Trophoblast cell (in vitro differentiated cells and primary cell): Measurements from ENCODE around the gene GJB4. TPM values are rescaled to one million over a fixed set of nuclear protein-coding genes. Genes with fewer than 3 reads are reported as not detected.

ENCODE experiments used
- DNase-seq, 2 donors: peaks; one replicate each; pipeline ENCODE4 v3.0.0-alpha.2; 2016
- H2AFZ ChIP-seq: 2 replicates; pipeline ENCODE4 v1.6.1; 2013; ENCODE audit warnings: low read length, moderate library complexity, mild to moderate bottlenecking; ENCODE audit not compliant: insufficient read depth, poor library complexity
- H2AK5ac ChIP-seq: 2 replicates; pipeline ENCODE4 v1.6.1; 2013; ENCODE audit warnings: mild to moderate bottlenecking, low read length
- H2BK120ac ChIP-seq: 2 replicates; pipeline ENCODE4 v1.6.1; 2013; ENCODE audit warnings: low read length, mild to moderate bottlenecking, moderate library complexity; ENCODE audit not compliant: insufficient read depth, poor library complexity
- H2BK12ac ChIP-seq: 2 replicates; pipeline ENCODE4 v1.6.1; 2013; ENCODE audit warnings: mild to moderate bottlenecking, low read length, moderate library complexity
- H2BK5ac ChIP-seq: 2 replicates; pipeline ENCODE4 v1.6.1; 2013; ENCODE audit warnings: low read length, low read depth, moderate library complexity, mild to moderate bottlenecking; ENCODE audit not compliant: poor library complexity
- H3K14ac ChIP-seq: 2 replicates; pipeline ENCODE4 v1.6.1; 2013; ENCODE audit warnings: mild to moderate bottlenecking, low read length
- H3K18ac ChIP-seq: 2 replicates; pipeline ENCODE4 v1.6.1; 2013; ENCODE audit warnings: mild to moderate bottlenecking, low read length
- H3K23ac ChIP-seq: 2 replicates; pipeline ENCODE4 v1.6.1; 2013; ENCODE audit warnings: low read length
- H3K27ac ChIP-seq: 2 replicates; pipeline ENCODE4 v1.5.1; 2013; ENCODE audit warnings: low read depth, mild to moderate bottlenecking, inconsistent platforms, low read length, moderate library complexity
- H3K27me3 ChIP-seq: 2 replicates; pipeline ENCODE4 v1.6.1; 2013; ENCODE audit warnings: inconsistent platforms, mild to moderate bottlenecking, low read length, moderate library complexity; ENCODE audit not compliant: insufficient read depth
- H3K36me3 ChIP-seq, 2 experiments: 1 replicate in 1 of 2; 2 replicates in 1 of 2; pipeline ENCODE4 v1.6.1; 2013; ENCODE audit warnings: low read length in 2 of 2, mild to moderate bottlenecking in 2 of 2, moderate library complexity in 1 of 2; ENCODE audit not compliant: insufficient read depth in 2 of 2, control insufficient read depth in 1 of 2
- H3K4ac ChIP-seq: 2 replicates; pipeline ENCODE4 v1.6.1; 2013; ENCODE audit warnings: low read depth, mild to moderate bottlenecking, low read length, moderate library complexity
- H3K4me1 ChIP-seq, 2 experiments: 1 replicate in 1 of 2; 2 replicates in 1 of 2; pipeline ENCODE4 v1.6.1; 2013; ENCODE audit warnings: low read length in 2 of 2, mild to moderate bottlenecking in 2 of 2, moderate library complexity in 1 of 2; ENCODE audit not compliant: insufficient read depth in 2 of 2, control insufficient read depth in 1 of 2
- H3K4me2 ChIP-seq: 2 replicates; pipeline ENCODE4 v1.6.1; 2013; ENCODE audit warnings: inconsistent platforms, mild to moderate bottlenecking, low read length, moderate library complexity
- H3K4me3 ChIP-seq: 2 replicates; pipeline ENCODE4 v1.5.1; 2013; ENCODE audit warnings: mild to moderate bottlenecking, low read depth, low read length, inconsistent platforms
- H3K79me1 ChIP-seq: one replicate; pipeline ENCODE4 v1.6.1; 2013; ENCODE audit warnings: low read length
- H3K79me2 ChIP-seq: 2 replicates; pipeline ENCODE4 v1.6.1; 2013; ENCODE audit warnings: low read length, mild to moderate bottlenecking; ENCODE audit not compliant: control insufficient read depth, insufficient read depth, poor library complexity
- H3K9ac ChIP-seq: 2 replicates; pipeline ENCODE4 v1.6.1; 2013; ENCODE audit warnings: mild to moderate bottlenecking, low read length
- H3K9me3 ChIP-seq: 2 replicates; pipeline ENCODE4 v1.6.1; 2013; ENCODE audit warnings: low read depth, mild to moderate bottlenecking, control low read depth, inconsistent platforms, low read length; ENCODE audit not compliant: insufficient read depth
- H4K12ac ChIP-seq: 2 replicates; pipeline ENCODE4 v1.6.1; 2013; ENCODE audit warnings: low read depth, mild to moderate bottlenecking, low read length, moderate library complexity
- H4K8ac ChIP-seq: 2 replicates; pipeline ENCODE4 v1.6.1; 2013; ENCODE audit warnings: low read depth, mild to moderate bottlenecking, low read length, moderate library complexity
- H4K91ac ChIP-seq: one replicate; pipeline ENCODE4 v1.6.1; 2013; ENCODE audit warnings: low read depth, mild to moderate bottlenecking, low read length, moderate library complexity
- WGBS: extraction: QIAGEN DNeasy Blood & Tissue Kit; methylation state at CpG from one replicate; pipeline ENCODE4 v1.1.7; 2013; ENCODE audit warnings: missing lambda C conversion rate; ENCODE audit not compliant: insufficient read length, insufficient coverage; ENCODE audit errors: extremely low coverage; 5-methylcytosine and 5-hydroxymethylcytosine counted together
- polyA plus RNA-seq: library from polyadenylated mRNA; stranded (reverse); fragments of 200-250 nt; gene quantifications from 2 replicates; pipeline ENCODE4 v1.2.3, GENCODE V29; 2013

GJB4 gene
- not detected in 2 replicates for polyA plus RNA-seq

DNA sequence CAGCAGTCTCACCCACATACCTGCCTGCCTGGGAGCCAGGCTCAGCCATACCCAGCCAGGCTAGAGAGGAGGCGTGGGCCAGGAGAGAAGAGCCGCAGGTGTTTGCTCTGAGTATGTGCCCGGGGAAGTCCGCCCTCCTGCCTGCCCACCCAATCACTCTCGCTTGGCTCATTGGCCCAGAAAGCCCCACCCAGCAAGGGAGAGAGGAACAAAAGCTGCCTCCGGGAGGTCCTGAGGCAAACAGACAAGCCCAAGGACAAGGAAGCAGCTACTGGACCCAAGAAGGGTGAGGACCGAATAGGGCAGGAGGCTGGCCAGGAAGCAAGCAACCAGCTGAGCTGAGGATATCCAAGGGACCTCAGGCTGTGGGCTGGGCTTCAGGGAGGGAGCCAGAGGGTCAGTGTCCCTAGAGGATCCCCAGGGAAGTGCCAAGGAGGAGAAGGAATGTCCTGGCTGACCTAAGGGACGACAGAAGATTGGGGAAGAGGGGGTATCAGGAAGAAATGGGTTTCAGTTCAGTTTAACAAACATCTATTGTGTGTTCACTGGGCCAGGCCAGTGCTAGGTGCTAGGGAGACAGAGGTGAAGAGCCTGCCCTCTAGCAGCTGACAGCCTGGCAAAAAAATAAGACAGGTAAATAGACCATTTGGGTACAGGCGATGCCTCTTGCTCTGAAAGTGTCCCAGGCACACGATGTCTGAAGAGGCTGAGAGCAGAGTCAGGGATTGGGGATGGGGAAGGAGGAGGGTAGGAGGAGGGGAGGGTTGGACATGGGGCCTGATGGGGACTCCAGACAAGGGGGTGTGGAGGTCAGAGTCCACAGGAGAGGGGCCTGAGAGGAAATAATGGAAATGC, at the start of gene GJB4:
Gene GJB4, plus strand, starts transcription at position 238 of the 855 bp plus-strand sequence. CDS start 1,515 bp downstream, outside the sequence.
- Histone ChIP-seq H4K12ac (no peak within 1 kb of the TSS), H3K79me1 (peaks cover 2% of the 10 kb centered on the region), H3K4me1 (peaks cover 14 to 16% of the 10 kb centered on the region in 2 experiments), H2BK12ac (no peak within 1 kb of the TSS), H3K27me3 (no peaks in the 10 kb centered on the region), H3K36me3 (no peaks in the 10 kb centered on the region), H2AFZ (no peak within 1 kb of the TSS), H4K8ac (no peak within 1 kb of the TSS), H3K79me2 (no peaks in the 10 kb centered on the region), H2BK120ac (no peak within 1 kb of the TSS), H2BK5ac (no peak within 1 kb of the TSS), H3K23ac (no peak within 1 kb of the TSS), H3K14ac (no peak within 1 kb of the TSS), H2AK5ac (no peak within 1 kb of the TSS), H3K9ac (no peak within 1 kb of the TSS), H3K4me3 (no peak within 1 kb of the TSS), H4K91ac (no peak within 1 kb of the TSS), H3K27ac (no peak within 1 kb of the TSS), H3K4ac (no peak within 1 kb of the TSS), H3K9me3 (peaks cover 10% of the 10 kb centered on the region), H3K18ac (no peak within 1 kb of the TSS), H3K4me2 (no peak within 1 kb of the TSS)
- no CpG with 5 or more reads among the region's 10 CpGs for WGBS
- no peak for DNase-seq

DNA sequence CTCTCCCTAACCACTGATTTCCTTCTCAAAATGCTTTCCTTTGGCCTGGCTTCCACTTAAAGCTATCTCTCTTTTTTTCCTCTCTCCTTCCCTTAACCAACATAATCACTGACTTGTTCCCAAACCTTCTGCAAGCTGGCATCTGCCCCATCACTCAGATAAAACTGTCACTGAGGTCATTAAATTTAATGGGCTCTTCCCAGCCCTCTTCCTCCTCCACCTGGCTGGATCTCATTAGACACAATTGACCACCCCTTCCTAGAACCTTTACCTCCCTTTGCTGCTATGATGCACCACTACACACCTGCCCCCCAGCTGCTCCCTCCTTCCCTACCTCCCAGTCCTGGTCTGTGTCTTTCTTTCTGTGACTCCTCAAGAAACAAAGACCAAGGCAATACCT, 48.7 kb upstream of the GJB4 start:
- Histone ChIP-seq H3K79me2 (no peaks in the 10 kb centered on the region), H4K91ac (no peak overlapping the region), H2BK120ac (no peak overlapping the region), H3K4me3 (no peak overlapping the region), H2BK12ac (no peak overlapping the region), H3K14ac (no peak overlapping the region), H2BK5ac (no peak overlapping the region), H3K79me1 (no peaks in the 10 kb centered on the region), H3K27me3 (no peaks in the 10 kb centered on the region), H2AK5ac (no peak overlapping the region), H3K27ac (no peak overlapping the region), H2AFZ (no peak overlapping the region), H3K4me2 (no peak overlapping the region), H3K4me1 (no peaks in the 10 kb centered on the region), H3K9me3 (peaks cover 2% of the 10 kb centered on the region), H3K4ac (no peak overlapping the region), H3K18ac (no peak overlapping the region), H4K8ac (no peak overlapping the region), H3K23ac (no peak overlapping the region), H3K9ac (no peak overlapping the region), H3K36me3 (no peaks in the 10 kb centered on the region), H4K12ac (no peak overlapping the region)
- DNase-seq, result no peak

DNA sequence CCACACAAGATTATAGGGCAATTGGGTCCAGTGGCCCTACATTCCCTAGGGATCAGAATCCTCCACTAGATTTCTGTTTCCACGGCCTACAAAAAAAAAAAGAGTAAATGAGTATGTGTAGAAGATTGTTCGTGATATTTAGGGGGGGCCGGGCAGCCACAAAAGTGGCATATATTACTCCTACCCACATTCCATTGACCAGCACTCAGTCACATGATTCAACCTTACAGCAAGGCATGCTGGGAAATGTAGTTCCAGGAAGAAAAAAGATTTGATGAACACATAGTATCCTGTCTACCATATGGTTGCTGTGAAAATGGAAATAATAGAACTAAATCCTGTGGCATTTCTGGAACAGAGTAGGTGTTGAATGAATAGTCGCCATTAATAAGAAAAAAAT, 48.1 kb upstream of the GJB4 start:
- Histone ChIP-seq H3K36me3 (no peaks in the 10 kb centered on the region), H2BK12ac (no peak overlapping the region), H2AK5ac (no peak overlapping the region), H3K4me3 (no peak overlapping the region), H3K4me2 (no peak overlapping the region), H3K27me3 (no peaks in the 10 kb centered on the region), H4K12ac (no peak overlapping the region), H4K8ac (no peak overlapping the region), H2AFZ (no peak overlapping the region), H3K23ac (no peak overlapping the region), H3K79me1 (no peaks in the 10 kb centered on the region), H3K27ac (no peak overlapping the region), H2BK120ac (no peak overlapping the region), H3K9ac (no peak overlapping the region), H3K79me2 (no peaks in the 10 kb centered on the region), H3K14ac (no peak overlapping the region), H3K4ac (no peak overlapping the region), H3K18ac (no peak overlapping the region), H4K91ac (no peak overlapping the region), H2BK5ac (no peak overlapping the region), H3K9me3 (peaks cover 2% of the 10 kb centered on the region), H3K4me1 (no peaks in the 10 kb centered on the region)
- no peak for DNase-seq
- no CpG with 5 or more reads among the region's 4 CpGs for WGBS

DNA sequence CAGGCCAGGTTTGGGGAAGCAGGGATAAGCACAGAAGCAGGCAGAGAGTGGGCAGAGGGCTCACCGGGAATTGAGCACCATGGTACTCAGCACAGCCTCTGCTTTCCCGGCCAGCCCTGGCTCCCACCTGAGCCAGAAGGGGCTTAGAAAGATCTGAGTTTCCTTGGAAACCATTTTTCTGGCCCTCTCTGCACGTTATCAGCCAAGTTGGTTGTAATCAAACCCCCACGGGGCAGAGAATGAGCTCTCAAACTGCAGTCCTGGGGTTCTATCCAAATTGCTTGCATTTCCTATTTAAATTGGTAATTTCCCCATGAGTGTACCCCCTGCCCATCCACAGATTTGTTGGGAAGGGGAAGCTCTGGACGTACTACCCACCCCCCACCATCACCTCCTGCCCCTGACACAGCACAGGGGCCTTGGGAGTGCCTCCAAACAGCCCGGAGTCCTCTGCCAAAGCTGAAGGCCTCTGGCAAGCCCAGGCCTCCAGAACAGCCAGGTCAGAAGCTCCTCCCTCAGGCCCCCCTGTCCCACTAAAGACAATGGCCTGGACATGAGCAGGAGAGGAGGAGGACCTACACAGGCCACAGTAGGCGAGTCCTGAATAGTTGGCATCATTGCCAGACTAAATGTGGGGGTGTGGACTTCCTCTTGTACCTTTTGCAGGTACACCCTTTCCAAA, 47.4 kb upstream of the GJB4 start:
- WGBS, result no CpG with 5 or more reads among the region's 7 CpGs
- no peak overlapping the region for H3K27ac ChIP-seq
- H2BK12ac ChIP-seq, result no peak overlapping the region
- no peak overlapping the region for H2AFZ ChIP-seq
- no peak overlapping the region for H4K12ac ChIP-seq
- H3K9ac ChIP-seq, result no peak overlapping the region
- no peak overlapping the region for H3K14ac ChIP-seq
- no peak overlapping the region for H3K4me2 ChIP-seq
- no peak overlapping the region for H2AK5ac ChIP-seq
- H3K79me2 ChIP-seq, result no peaks in the 10 kb centered on the region
- H3K4me3 ChIP-seq, result no peak overlapping the region
- no peaks in the 10 kb centered on the region for H3K79me1 ChIP-seq
- H3K18ac ChIP-seq, result no peak overlapping the region
- H3K23ac ChIP-seq, result no peak overlapping the region
- H4K91ac ChIP-seq, result no peak overlapping the region
- H3K27me3 ChIP-seq, result no peaks in the 10 kb centered on the region
- H3K36me3 ChIP-seq, result no peaks in the 10 kb centered on the region
- H2BK120ac ChIP-seq, result no peak overlapping the region
- no peak for DNase-seq
- H3K9me3 ChIP-seq, result peaks cover 2% of the 10 kb centered on the region
- H3K4ac ChIP-seq, result no peak overlapping the region
- no peak overlapping the region for H2BK5ac ChIP-seq
- H4K8ac ChIP-seq, result no peak overlapping the region
- no peaks in the 10 kb centered on the region for H3K4me1 ChIP-seq
